Endometrial microvascular endothelial cells (primary cell): ENCODE data around the gene MCM9. TPM values are rescaled to one million over a fixed set of nuclear protein-coding genes. Genes with fewer than 3 reads are reported as not detected.

ENCODE experiments used
- in situ Hi-C: cut with HindIII; loops from 2 replicates; pipeline ENCODE4 v1.10.0; 2017; ENCODE audit warnings: low sequenced_read_pairs, low pct_unique_long_range_greater_than_20kb; ENCODE audit errors: inconsistent ontology term
- total RNA-seq: library from RNA; depleted of rRNA; stranded (reverse); fragments of >200 nt; gene quantifications from one replicate; pipeline ENCODE4 v1.2.3, GENCODE V29; 2015; ENCODE audit errors: inconsistent ontology term

The MCM9 gene
- total RNA-seq, 1 donor from 2014 or later, result 12.9 TPM

- in situ Hi-C loops, result no loop called here
These were observed 1.2 kb upstream of the MCM9 start for GRCh38 chr6:118935978-118936703.

GRCh38 chr6:118935331-118935668 is 341 bp upstream of the MCM9 start:
- in situ Hi-C loops, result no loop called here

- in situ Hi-C loops, result no loop called here
These were observed 1.0 kb downstream of the MCM9 start for GRCh38 chr6:118933855-118934460.

GRCh38 chr6:118932421-118932820 is 2.5 kb downstream of the MCM9 start:
- in situ Hi-C loops, result no loop called here

- in situ Hi-C loops, result no loop called here
These were observed 3.5 kb downstream of the MCM9 start for GRCh38 chr6:118931436-118931835.

- in situ Hi-C loops, result no loop called here
These were observed 4.3 kb downstream of the MCM9 start for GRCh38 chr6:118930680-118931079.

- in situ Hi-C loops, result no loop called here
These were observed 11.9 kb downstream of the MCM9 start for GRCh38 chr6:118923035-118923434.

- in situ Hi-C loops, result no loop called here
These were observed 13.9 kb downstream of the MCM9 start for GRCh38 chr6:118921084-118921483.

GRCh38 chr6:118918329-118918725 is 16.6 kb downstream of the MCM9 start:
- in situ Hi-C loops, result no loop called here

GRCh38 chr6:118917546-118918328 is 17.2 kb downstream of the MCM9 start:
- in situ Hi-C loops, result no loop called here

GRCh38 chr6:118914598-118914997 is 20.4 kb downstream of the MCM9 start:
- in situ Hi-C loops, result no loop called here

- in situ Hi-C loops, result no loop called here
These were observed 21.8 kb downstream of the MCM9 start for GRCh38 chr6:118913161-118913560.

GRCh38 chr6:118912646-118913045 is 22.3 kb downstream of the MCM9 start:
- in situ Hi-C loops, result no loop called here

- in situ Hi-C loops, result no loop called here
These were observed 26.5 kb downstream of the MCM9 start for GRCh38 chr6:118908441-118908840.

- in situ Hi-C loops, result no loop called here
These were observed 29.1 kb downstream of the MCM9 start for GRCh38 chr6:118905851-118906250.

GRCh38 chr6:118905084-118905483 is 29.9 kb downstream of the MCM9 start:
- in situ Hi-C loops, result no loop called here

- in situ Hi-C loops, result no loop called here
These were observed 31.3 kb downstream of the MCM9 start for GRCh38 chr6:118903691-118904090.

GRCh38 chr6:118903138-118903537 is 31.8 kb downstream of the MCM9 start:
- in situ Hi-C loops, result no loop called here

GRCh38 chr6:118902726-118903125 is 32.2 kb downstream of the MCM9 start:
- in situ Hi-C loops, result no loop called here

GRCh38 chr6:118899948-118900347 is 35.0 kb downstream of the MCM9 start:
- in situ Hi-C loops, result no loop called here
